Body of pancreas (tissue), 4 donors: Measurements from ENCODE around the gene TOR1B. TPM values are rescaled to one million over a fixed set of nuclear protein-coding genes. Genes with fewer than 3 reads are reported as not detected.

Experiments used
- ATAC-seq: fragments of 150-250 bp; one replicate; pipeline ENCODE4 v1.9.1; 2016
- DNase-seq, 4 donors: peaks; one replicate each; pipeline ENCODE4 v3.0.0-alpha.2; 2019
- H3K27ac ChIP-seq, 4 donors: fragments of 200-600 bp; sonication (generic); 1 replicate in 3 of 4; 2 replicates in 1 of 4; pipeline versions ENCODE4 v1.5.1 to v1.6.1; 2016 to 2019; ENCODE audit warnings: mild to moderate bottlenecking in 1 of 4, mixed read lengths in 1 of 4, moderate library complexity in 1 of 4
- H3K27me3 ChIP-seq, 2 donors: fragments of 200-600 bp; sonication (generic); one replicate each; pipeline ENCODE4 v1.6.0; 2016; ENCODE audit warnings: mild to moderate bottlenecking in 1 of 2
- H3K36me3 ChIP-seq, 2 donors: fragments of 200-600 bp; sonication (generic); replicated peaks in 1 of 2; 2 replicates each; pipeline ENCODE4 v1.5.1; 2016; ENCODE audit warnings: low read depth in 2 of 2; ENCODE audit not compliant: insufficient read depth in 1 of 2
- H3K4me1 ChIP-seq: fragments of 200-600 bp; sonication (generic); one replicate; pipeline ENCODE4 v1.6.0; 2016
- H3K4me3 ChIP-seq, 2 donors: fragments of 200-600 bp; sonication (generic); 1 replicate in 1 of 2; 2 replicates in 1 of 2; pipeline ENCODE4 v1.5.1; 2016 to 2019
- H3K9me3 ChIP-seq, 3 donors: fragments of 200-600 bp; sonication (generic); 1 replicate in 2 of 3; 2 replicates in 1 of 3; pipeline ENCODE4 v1.5.1; 2016
- POLR2A ChIP-seq, 3 donors: fragments of 450-650 bp; IDR thresholded peaks; one replicate each; pipeline ENCODE4 v1.6.1; 2016; ENCODE audit warnings: antibody characterized with exemption in 3 of 3, mild to moderate bottlenecking in 2 of 3
- WGBS, 2 donors: methylation state at CpG; one replicate each; pipeline ENCODE4 v1.1.5; 2017; 5-methylcytosine and 5-hydroxymethylcytosine counted together
- intact Hi-C: fragments of 100-400 bp; cut with DNase I; formaldehyde crosslinking; loops from one replicate; pipeline ENCODE4 v1.15.1; 2023
- total RNA-seq, 2 donors: library from RNA; depleted of rRNA; stranded (reverse); fragments of >200 nt; gene quantifications; one replicate each; pipeline ENCODE4 v1.1.0, GENCODE V29; 2016
- TF ChIP-seq, protein P1 (sequence below), 7 experiments: fragments of 450-650 bp in 4 of 7; fragments of 200-600 bp in 3 of 7; sonication (generic) in 3 of 7; IDR thresholded peaks; one replicate each; pipeline ENCODE4 v1.5.1; 2016 to 2019; ENCODE audit warnings: antibody characterized with exemption in 7 of 7

TOR1B gene
- total RNA-seq, 2 donors from 2014 or later, result 9.6 to 19.2 TPM

DNA sequence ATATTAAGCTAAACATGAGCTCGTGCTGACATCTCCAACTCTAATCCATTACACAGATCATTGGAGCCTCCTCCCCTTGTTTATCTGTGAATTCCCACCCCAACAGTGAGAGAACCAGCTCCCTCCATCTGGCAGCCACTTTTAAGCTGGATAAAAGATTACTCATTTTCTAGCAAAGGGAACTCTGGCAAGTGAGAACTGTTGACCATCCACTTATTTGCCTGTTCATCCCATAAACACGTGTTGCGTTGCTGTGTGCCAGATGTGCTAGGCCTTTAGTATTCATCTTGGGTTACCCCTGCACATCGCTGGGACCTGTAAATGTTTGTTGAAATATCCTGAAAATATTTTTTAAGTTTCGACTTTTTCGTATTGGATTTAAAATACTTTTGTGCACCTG lies 23.4 kb downstream of the TOR1B start:
- Histone ChIP-seq H3K27ac (no peak overlapping the region), H3K9me3 (no peaks in the 10 kb centered on the region), H3K36me3 (peaks cover 6 to 28% of the 10 kb centered on the region in 2 donors), H3K4me1 (peaks cover 9% of the 10 kb centered on the region), H3K4me3 (no peak overlapping the region), H3K27me3 (no peaks in the 10 kb centered on the region)
- 61 to 69% methylated on average over 6 of the region's 6 CpGs for WGBS, 2 donors
- intact Hi-C loops, result no loop called here
- no peak for TF ChIP-seq POLR2A (IDR thresholded peaks at IDR 0.05)
- TF ChIP-seq, protein P1, sequence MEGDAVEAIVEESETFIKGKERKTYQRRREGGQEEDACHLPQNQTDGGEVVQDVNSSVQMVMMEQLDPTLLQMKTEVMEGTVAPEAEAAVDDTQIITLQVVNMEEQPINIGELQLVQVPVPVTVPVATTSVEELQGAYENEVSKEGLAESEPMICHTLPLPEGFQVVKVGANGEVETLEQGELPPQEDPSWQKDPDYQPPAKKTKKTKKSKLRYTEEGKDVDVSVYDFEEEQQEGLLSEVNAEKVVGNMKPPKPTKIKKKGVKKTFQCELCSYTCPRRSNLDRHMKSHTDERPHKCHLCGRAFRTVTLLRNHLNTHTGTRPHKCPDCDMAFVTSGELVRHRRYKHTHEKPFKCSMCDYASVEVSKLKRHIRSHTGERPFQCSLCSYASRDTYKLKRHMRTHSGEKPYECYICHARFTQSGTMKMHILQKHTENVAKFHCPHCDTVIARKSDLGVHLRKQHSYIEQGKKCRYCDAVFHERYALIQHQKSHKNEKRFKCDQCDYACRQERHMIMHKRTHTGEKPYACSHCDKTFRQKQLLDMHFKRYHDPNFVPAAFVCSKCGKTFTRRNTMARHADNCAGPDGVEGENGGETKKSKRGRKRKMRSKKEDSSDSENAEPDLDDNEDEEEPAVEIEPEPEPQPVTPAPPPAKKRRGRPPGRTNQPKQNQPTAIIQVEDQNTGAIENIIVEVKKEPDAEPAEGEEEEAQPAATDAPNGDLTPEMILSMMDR (IDR thresholded peaks at IDR 0.05), result no peak
- DNase-seq, result no peak
- ATAC-seq, result no peak

DNA sequence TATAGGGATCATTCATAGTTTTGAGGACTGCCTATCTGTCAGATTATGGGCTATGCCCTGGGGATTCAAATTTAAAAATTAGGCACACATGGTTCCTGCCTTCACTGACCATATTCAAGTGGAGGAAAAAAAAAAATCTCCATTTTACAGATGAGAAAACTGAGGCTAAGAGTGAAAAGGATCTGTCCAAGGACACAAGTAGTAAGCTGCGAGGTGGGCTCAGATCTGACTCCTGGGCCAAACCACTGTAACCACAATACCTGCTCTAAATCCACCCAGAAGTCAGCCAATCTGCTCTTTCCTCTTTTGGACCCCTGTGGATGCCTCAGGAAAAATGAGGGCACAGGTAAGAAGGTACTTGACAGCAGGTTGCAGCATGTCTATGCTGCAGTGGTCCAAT lies 23.8 kb downstream of the TOR1B start:
- DNase-seq (no peak), ATAC-seq (no peak)
- intact Hi-C loops, result no loop called here
- Histone ChIP-seq H3K27me3 (no peaks in the 10 kb centered on the region), H3K27ac (no peak overlapping the region), H3K4me1 (peaks cover 9% of the 10 kb centered on the region), H3K4me3 (no peak overlapping the region), H3K9me3 (no peaks in the 10 kb centered on the region), H3K36me3 (peaks cover 6 to 30% of the 10 kb centered on the region in 2 donors)
- no peak for TF ChIP-seq POLR2A (IDR thresholded peaks at IDR 0.05)
- TF ChIP-seq, protein P1 (IDR thresholded peaks at IDR 0.05), result no peak
- 78 to 86% methylated on average over 1 of the region's 1 CpG for WGBS, 2 donors

DNA sequence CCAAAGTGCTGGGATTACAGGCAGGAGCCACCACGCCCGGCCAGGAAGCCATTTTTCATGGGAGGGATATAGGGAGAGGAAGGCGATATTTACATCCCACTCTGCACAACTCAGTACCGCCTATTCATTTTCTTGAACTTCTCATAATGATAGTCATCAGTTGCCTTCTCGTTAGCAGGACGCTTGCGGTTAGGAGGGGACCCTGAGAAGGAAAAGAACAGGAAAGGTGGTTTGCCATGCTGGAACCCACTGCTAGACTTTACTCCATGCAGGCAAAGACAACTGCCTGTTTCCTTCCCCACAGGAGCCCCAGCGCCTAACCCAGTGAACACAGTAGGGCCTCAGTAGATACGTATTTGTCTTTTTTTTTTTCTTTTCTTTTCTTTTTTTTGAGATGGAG lies 25.1 kb downstream of the TOR1B start:
- intact Hi-C loops, result no loop called here
- ATAC-seq (no peak), DNase-seq (no peak)
- Histone ChIP-seq H3K9me3 (no peaks in the 10 kb centered on the region), H3K4me1 (peaks cover 1% of the 10 kb centered on the region), H3K27ac (no peak overlapping the region), H3K4me3 (no peak overlapping the region), H3K27me3 (no peaks in the 10 kb centered on the region), H3K36me3 (peaks cover 6 to 35% of the 10 kb centered on the region in 2 donors)
- TF ChIP-seq, protein P1 (IDR thresholded peaks at IDR 0.05), result no peak
- no peak for TF ChIP-seq POLR2A (IDR thresholded peaks at IDR 0.05)
- 87 to 96% methylated on average over 7 to 9 of the region's 9 CpGs for WGBS, 2 donors

DNA sequence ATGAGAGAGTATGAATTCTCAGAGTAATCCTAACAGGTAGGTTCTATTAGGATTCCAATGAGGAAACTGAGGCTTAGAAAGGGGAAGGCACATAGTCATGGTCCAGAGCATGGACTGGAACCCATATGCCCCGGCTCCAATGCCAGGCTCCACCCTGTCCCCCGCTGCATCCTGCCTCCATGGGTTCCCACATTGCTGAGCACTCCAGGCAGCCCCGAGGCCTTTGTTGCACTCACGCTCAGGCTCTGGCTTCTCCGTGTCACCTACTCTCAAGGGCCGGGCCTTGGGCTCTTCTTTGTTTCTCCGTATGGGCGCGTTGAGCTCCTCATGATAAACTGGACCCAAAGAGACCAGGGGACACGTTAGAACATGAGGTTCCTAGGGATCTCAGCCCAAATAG lies 26.0 kb downstream of the TOR1B start:
- 88 to 96% methylated on average over 10 of the region's 10 CpGs for WGBS, 2 donors
- peaks cover 7% of the 10 kb centered on the region for H3K4me1 ChIP-seq
- TF ChIP-seq, protein P1 (IDR thresholded peaks at IDR 0.05), result no peak
- TF ChIP-seq POLR2A (IDR thresholded peaks at IDR 0.05), result no peak
- no peaks in the 10 kb centered on the region for H3K27me3 ChIP-seq
- peaks cover 6 to 35% of the 10 kb centered on the region in 2 donors for H3K36me3 ChIP-seq
- H3K4me3 ChIP-seq, result no peak overlapping the region
- DNase-seq (no peak), ATAC-seq (no peak)
- H3K27ac ChIP-seq, result no peak overlapping the region
- H3K9me3 ChIP-seq, result no peaks in the 10 kb centered on the region
- intact Hi-C loops, result no loop called here

DNA sequence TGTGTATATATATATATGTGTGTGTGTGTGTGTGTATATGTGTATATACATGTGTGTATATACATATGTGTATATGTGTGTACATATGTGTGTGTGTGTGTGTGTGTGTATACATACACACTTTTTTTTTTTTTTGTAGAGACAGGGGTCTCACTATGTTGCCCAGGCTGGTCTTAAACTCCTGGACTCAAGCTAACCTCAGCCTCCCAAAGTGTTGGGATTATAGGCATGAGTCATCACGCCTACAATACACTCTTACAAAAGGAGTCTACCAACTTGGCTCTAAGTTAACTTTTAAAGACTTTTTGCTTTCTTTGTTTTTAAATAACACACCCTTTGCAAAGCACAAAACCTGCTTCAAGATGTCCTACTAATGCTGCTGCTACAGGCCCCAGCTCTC lies 30.0 kb downstream of the TOR1B start:
- Histone ChIP-seq H3K4me3 (no peak overlapping the region), H3K27me3 (no peaks in the 10 kb centered on the region), H3K27ac (no peak overlapping the region), H3K36me3 (peaks cover 6 to 35% of the 10 kb centered on the region in 2 donors), H3K9me3 (no peaks in the 10 kb centered on the region), H3K4me1 (peaks cover 24% of the 10 kb centered on the region)
- no peak for TF ChIP-seq POLR2A (IDR thresholded peaks at IDR 0.05)
- intact Hi-C loops, result no loop called here
- ATAC-seq (no peak), DNase-seq (no peak)
- WGBS, 2 donors, result 82 to 94% methylated on average over 1 of the region's 1 CpG
